BE2C (cell line): ENCODE measurements around the gene CHCHD5.
"Not testable (repeated sequence)": the region's sequence is repeated elsewhere in the genome, so short reads cannot be mapped to it uniquely, and the experiment has no call there.

Source experiments
- DNase-seq: peaks from one replicate; pipeline ENCODE4 v3.0.0-alpha.2; 2020
- H3K27me3 ChIP-seq: fragments of 250-450 bp; sonication (Bioruptor Pico); 2 replicates; pipeline ENCODE4 v1.5.1; 2020; ENCODE audit warnings: mild to moderate bottlenecking
- H3K36me3 ChIP-seq: fragments of 250-450 bp; sonication (Bioruptor Pico); 2 replicates; pipeline ENCODE4 v1.5.1; 2020; ENCODE audit warnings: mild to moderate bottlenecking
- H3K4me1 ChIP-seq: fragments of 250-450 bp; sonication (Bioruptor Pico); 2 replicates; pipeline ENCODE4 v1.5.1; 2020
- H3K4me3 ChIP-seq: 2 replicates; pipeline ENCODE4 v1.5.1; 2011; ENCODE audit warnings: low read depth, low read length
- H3K9me3 ChIP-seq: fragments of 250-450 bp; sonication (Bioruptor Pico); 2 replicates; pipeline ENCODE4 v1.5.1; 2020
- CTCF ChIP-seq: IDR thresholded peaks from 2 replicates; pipeline ENCODE4 v1.5.1; 2012; ENCODE audit warnings: mild to moderate bottlenecking, low read depth, low read length

Gene CHCHD5

GRCh38 chr2:112542123-112542983, 42.1 kb upstream of the CHCHD5 start, which contains the start of gene POLR1B:
Gene POLR1B, plus strand, starts transcription at chr2:112542465. Its CDS starts 30 bp downstream, at chr2:112542495.
- no peaks in the 10 kb centered on the region for H3K4me1 ChIP-seq
- no peaks in the 10 kb centered on the region for H3K27me3 ChIP-seq
- peaks cover 8% of the 10 kb centered on the region; the same call in 1 of the 2 replicates for H3K36me3 ChIP-seq
- peak within 1 kb of the TSS; percentile 90 for H3K4me3 ChIP-seq
- TF ChIP-seq CTCF = no peak
- H3K9me3 ChIP-seq = no peaks in the 10 kb centered on the region
- peak; percentile 78 for DNase-seq

- Histone ChIP-seq H3K36me3 (peaks cover 12% of the 10 kb centered on the region), H3K4me3 (peak overlapping the region; percentile 90), H3K4me1 (no peaks in the 10 kb centered on the region), H3K9me3 (no peaks in the 10 kb centered on the region), H3K27me3 (no peaks in the 10 kb centered on the region)
- no peak for TF ChIP-seq CTCF
- no peak for DNase-seq
Observed at GRCh38 chr2:112542984-112543661, 41.3 kb upstream of the CHCHD5 start.

DNA sequence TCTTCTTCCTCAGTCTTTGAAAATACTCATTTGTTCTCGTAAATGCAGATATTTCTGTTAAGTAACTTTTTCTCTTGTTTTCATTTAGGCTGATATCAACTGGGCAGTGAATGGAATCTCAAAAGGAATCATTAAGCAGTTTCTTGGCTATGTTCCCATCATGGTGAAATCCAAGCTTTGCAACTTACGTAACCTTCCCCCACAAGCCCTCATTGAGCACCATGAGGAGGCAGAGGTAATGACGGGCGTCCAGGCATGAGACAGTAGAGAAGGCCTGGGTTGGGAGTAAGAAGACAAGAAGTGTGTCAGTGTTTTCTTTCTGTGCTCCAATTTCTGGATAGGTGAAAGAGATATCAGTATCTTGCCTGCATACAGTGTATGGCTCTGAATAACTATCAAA, 37.1 kb upstream of the CHCHD5 start:
- DNase-seq = no peak
- no peak overlapping the region for H3K4me3 ChIP-seq
- TF ChIP-seq CTCF = no peak
- H3K27me3 ChIP-seq = no peaks in the 10 kb centered on the region
- H3K4me1 ChIP-seq = no peaks in the 10 kb centered on the region
- no peaks in the 10 kb centered on the region for H3K9me3 ChIP-seq
- peaks cover 32% of the 10 kb centered on the region for H3K36me3 ChIP-seq

GRCh38 chr2:112548980-112549379, 35.4 kb upstream of the CHCHD5 start:
- TF ChIP-seq CTCF = no peak
- Histone ChIP-seq H3K4me3 (no peak overlapping the region), H3K4me1 (no peaks in the 10 kb centered on the region), H3K36me3 (peaks cover 37% of the 10 kb centered on the region), H3K9me3 (no peaks in the 10 kb centered on the region), H3K27me3 (no peaks in the 10 kb centered on the region)
- no peak for DNase-seq

GRCh38 chr2:112566104-112566503, 18.3 kb upstream of the CHCHD5 start:
- no peaks in the 10 kb centered on the region for H3K9me3 ChIP-seq
- no peaks in the 10 kb centered on the region for H3K27me3 ChIP-seq
- no peaks in the 10 kb centered on the region for H3K4me1 ChIP-seq
- no peak overlapping the region for H3K4me3 ChIP-seq
- peaks cover 24% of the 10 kb centered on the region for H3K36me3 ChIP-seq
- no peak for DNase-seq
- TF ChIP-seq CTCF = no peak

- H3K36me3 ChIP-seq = peaks cover 22% of the 10 kb centered on the region
- H3K4me1 ChIP-seq, H3K27me3 ChIP-seq, DNase-seq, H3K4me3 ChIP-seq, H3K9me3 ChIP-seq: not testable (repeated sequence)
Observed at GRCh38 chr2:112566508-112566907, 17.9 kb upstream of the CHCHD5 start.
